Measurements from ENCODE around the gene KIF4A.
"Not testable (repeated sequence)": the region's sequence is repeated elsewhere in the genome, so short reads cannot be mapped to it uniquely, and the experiment has no call there.

KIF4A gene

GRCh38 chrX:70400181-70400580, 110.3 kb downstream of the KIF4A start:
- not testable (repeated sequence) for DNase-seq

GRCh38 chrX:70402721-70403120, 112.8 kb downstream of the KIF4A start:
- DNase-seq: no peak

- DNase-seq: no peak
These were observed 115.1 kb downstream of the KIF4A start for GRCh38 chrX:70405003-70405402.

GRCh38 chrX:70410921-70411320, 121.0 kb downstream of the KIF4A start:
- no peak for DNase-seq

GRCh38 chrX:70411475-70411874, 121.6 kb downstream of the KIF4A start:
- no peak for DNase-seq

GRCh38 chrX:70421618-70422017, 131.7 kb downstream of the KIF4A start:
- peak; percentile 18 for DNase-seq

GRCh38 chrX:70422851-70423341, 133.0 kb downstream of the KIF4A start, which contains the start of gene GDPD2:
GDPD2 (plus strand) TSS chrX:70423314; CDS start chrX:70424985, 1,671 bp downstream.
- DNase-seq: peak; percentile 57

- no peak for DNase-seq
These were observed 134.2 kb downstream of the KIF4A start for GRCh38 chrX:70423936-70424675.

GRCh38 chrX:70424801-70425200, 134.9 kb downstream of the KIF4A start:
- DNase-seq: no peak

GRCh38 chrX:70426286-70427278, 136.7 kb downstream of the KIF4A start:
- no peak for DNase-seq

- no peak for DNase-seq
These were observed 137.5 kb downstream of the KIF4A start for GRCh38 chrX:70427365-70427764.

GRCh38 chrX:70429759-70430158, 139.9 kb downstream of the KIF4A start:
- DNase-seq: no peak

GRCh38 chrX:70432936-70433847, 143.3 kb downstream of the KIF4A start:
- no peak for DNase-seq

- peak; percentile 64 for DNase-seq
These were observed 144.0 kb downstream of the KIF4A start for GRCh38 chrX:70433848-70434351.

GRCh38 chrX:70434352-70434866, 144.5 kb downstream of the KIF4A start:
- peak; percentile 78 for DNase-seq

- DNase-seq: no peak
These were observed 145.1 kb downstream of the KIF4A start for GRCh38 chrX:70434914-70435586.

GRCh38 chrX:70436343-70436742, 146.4 kb downstream of the KIF4A start:
- DNase-seq: no peak

GRCh38 chrX:70437011-70437410, 147.1 kb downstream of the KIF4A start:
- no peak for DNase-seq

GRCh38 chrX:70437921-70438665, 148.2 kb downstream of the KIF4A start:
- no peak for DNase-seq

GRCh38 chrX:70439016-70439415, 149.1 kb downstream of the KIF4A start:
- DNase-seq: no peak

- no peak for DNase-seq
These were observed 152.3 kb downstream of the KIF4A start for GRCh38 chrX:70442224-70442623.
